Hepatic stellate cell (primary cell): ENCODE data around the gene PCDHGC4.

ENCODE experiments used
- DNase-seq: peaks from one replicate; pipeline ENCODE4 v3.0.0; 2011; ENCODE audit warnings: low spot score

Gene PCDHGC4

GRCh38 chr5:141512911-141513626 lies 28.2 kb downstream of the PCDHGC4 start:
- no peak for DNase-seq

DNA sequence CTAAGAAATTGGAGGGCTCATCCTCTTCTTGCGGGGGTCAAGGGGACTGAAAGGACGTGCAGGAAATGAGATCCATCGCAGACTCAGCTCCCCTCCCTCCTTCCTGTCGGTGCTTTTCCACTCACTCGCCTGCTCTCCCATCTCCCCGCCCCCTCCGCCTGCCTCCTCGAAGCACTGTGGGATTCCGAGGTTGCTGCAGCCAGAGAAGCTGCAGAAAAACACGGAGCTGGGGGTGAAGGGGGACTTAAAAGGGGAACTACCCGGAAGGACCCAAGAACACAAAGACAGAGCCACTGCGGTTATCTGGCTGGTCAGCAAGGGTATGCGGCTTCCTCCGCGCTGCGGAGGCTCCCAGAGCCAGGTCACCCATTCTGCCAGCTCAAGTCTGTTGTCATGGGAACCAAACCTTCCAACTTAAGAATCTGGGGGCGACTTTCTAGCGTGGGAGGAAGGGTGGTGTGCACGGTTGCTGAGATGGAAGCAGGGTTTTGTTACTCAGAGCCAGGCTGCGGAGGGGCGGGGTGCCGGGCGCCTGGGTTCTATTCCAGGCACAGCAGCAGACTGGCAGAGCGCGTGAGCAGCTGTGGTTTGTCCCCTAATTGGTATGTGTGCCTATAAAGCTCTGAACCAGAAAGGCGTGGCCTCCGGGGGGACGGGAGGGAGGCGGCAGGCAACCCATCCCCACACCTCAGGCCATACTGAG lies 28.9 kb downstream of the PCDHGC4 start:
- DNase-seq: peak; percentile 84

- no peak for DNase-seq
Observed at GRCh38 chr5:141514330-141515133, 29.7 kb downstream of the PCDHGC4 start.

DNA sequence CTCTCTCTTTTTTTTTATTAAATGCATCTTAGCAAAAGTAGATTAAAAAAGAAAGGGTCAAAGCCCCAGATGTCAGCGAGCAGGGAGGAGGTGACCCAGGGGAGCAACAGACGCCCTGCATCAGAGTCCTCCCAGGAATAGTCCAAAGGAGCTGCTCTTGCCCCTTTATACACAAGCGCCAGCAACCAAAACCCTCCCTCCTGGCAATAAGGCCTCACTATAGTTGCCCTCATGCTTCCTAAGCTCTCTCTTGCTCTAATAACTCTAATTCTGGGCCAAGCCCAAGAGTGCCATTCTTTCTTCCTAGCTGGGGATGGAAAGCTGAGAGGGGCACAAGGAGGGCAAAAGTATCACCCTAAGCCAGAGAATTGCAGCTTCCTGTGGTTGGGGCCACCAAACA lies 30.3 kb downstream of the PCDHGC4 start:
- no peak for DNase-seq

GRCh38 chr5:141515946-141516671 lies 31.3 kb downstream of the PCDHGC4 start:
- no peak for DNase-seq

- DNase-seq: no peak
Observed at GRCh38 chr5:141516672-141517025, 31.8 kb downstream of the PCDHGC4 start.

- DNase-seq: no peak
Observed at GRCh38 chr5:141517312-141517711, 32.5 kb downstream of the PCDHGC4 start.

GRCh38 chr5:141517880-141518617 lies 33.2 kb downstream of the PCDHGC4 start:
- DNase-seq: peak; percentile 70

DNA sequence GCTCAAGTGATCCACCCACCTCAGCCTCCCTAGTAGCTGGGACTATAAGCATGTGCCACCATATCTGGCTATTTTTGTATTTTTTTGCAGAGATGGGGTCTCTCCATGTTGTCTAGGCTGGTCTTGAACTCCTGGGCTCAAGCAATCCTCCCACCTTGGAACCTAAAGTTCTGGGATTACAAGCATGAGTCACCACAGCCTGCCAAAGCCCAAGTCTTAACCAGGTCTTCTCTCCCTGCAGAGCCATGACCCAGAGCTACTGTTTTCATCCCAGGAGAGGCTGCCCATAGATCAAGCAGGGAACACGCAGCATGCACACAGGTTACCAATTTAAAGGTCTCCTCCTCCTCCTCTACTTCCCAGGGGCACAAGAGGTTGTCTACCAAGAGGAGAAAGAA lies 33.8 kb downstream of the PCDHGC4 start:
- no peak for DNase-seq

- DNase-seq: no peak
Observed at GRCh38 chr5:141519605-141520565, 35.1 kb downstream of the PCDHGC4 start.

DNA sequence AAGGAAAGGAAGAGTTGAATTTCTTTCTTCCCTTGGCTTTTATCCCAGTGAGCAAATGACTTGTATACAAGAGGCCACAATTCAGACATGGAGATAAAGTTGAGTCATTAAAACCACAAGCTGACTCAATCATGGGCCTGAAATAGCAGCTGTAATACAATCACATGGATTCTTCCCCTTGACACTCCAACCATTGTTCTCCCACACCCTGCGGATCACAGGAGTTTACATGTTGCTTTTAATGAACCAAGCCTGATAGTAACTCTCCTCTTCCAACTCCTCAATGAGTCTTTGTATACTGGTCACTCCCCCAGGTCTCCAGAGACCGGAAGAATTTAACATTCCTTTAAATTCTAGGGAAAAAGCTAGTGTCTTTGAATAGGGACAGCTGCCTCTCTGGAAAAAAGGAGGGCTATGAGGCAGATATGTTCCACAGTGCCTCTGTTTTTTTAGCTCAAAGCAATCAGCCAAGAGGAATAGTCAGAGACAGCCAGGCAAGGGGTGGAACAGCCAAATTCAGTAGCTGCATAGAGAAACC lies 36.5 kb downstream of the PCDHGC4 start:
- DNase-seq: peak; percentile 80

DNA sequence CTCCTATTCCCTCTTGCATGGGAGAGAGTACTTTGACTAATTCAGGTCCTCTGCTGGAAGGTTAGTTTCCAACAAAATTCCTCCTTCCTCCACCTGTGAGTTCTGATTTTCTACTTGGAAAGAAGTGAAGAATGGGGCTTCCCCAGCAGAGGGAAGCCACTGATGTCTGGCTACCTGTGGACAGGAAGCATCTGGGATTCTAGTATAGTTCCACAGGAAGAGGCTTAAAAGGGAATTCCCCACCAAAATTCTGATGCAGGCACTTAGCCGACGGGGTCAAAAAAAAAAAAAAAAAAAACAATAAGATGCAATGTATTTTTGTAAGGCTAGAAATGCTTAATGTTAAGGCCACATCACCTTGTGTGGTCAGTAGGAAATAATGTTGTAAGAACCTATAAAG lies 37.5 kb downstream of the PCDHGC4 start:
- DNase-seq: no peak

DNA sequence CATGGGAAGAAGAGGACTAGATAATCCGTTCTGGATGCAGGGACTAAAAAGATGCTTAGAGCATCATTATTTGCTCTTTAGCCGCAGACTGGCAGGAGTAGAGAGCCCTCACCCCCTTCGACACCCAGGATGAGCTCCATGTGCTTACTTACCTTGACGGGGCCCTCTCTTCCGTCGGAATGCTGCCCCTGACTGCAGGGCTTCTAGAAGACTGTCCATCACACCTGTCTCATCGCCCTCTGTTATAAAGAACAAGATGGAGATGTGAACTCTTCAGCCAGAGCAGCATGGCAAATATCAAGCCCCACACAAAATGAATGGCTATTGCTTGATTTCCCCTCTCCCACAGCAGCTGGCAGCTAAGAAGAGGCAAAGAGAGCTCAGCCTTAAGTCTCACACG lies 39.2 kb downstream of the PCDHGC4 start:
- DNase-seq: no peak

DNA sequence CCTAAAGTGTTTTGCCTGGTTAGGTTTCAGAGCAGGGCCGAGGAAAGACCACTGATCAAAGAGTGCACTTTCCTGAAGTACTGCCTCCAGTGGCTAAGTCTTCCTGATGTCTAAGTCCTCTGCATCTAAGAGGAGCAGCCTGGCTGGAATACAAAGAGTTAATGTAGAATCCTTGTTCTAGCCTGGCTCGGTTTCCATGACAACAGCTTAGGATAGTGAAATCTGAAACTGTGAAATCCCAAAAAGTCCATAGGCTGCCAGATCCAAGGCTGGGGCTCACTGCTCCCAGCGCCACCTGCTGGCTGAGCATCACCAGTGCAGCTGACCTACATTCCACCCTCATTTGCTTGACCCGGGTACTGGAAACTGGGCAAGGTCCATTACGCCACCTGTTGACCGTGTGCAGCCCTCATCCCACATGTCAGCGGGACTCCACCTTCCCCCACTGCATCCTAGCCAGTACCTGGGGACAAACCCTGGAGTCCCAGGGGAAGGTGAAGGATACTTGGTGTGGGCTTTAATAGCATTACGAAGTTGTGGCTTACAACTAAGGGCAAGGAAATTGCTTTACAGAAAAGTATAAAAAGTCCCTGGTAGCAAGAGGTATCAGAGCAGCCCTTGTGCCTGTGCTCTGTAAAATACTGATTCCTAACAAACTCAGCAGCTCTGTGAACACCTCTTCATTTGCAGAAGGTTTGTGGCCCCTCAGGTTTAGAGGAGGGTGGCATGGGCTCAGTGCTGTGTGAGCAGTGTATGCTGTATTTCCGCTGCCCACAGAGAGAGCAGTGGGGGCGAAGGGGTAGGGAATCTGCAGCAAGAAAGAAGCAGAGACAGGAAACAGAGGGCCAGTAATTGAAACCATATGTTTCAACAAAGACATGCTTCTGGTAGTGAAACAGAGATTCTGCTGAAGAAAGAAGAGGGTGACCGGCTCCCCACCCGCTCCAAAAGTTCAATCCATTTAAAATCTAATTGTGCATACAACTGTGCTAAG lies 40.1 kb downstream of the PCDHGC4 start:
- peak; percentile 81 for DNase-seq

- no peak for DNase-seq
Observed at GRCh38 chr5:141525653-141526052, 40.8 kb downstream of the PCDHGC4 start.

GRCh38 chr5:141527426-141527825 lies 42.6 kb downstream of the PCDHGC4 start:
- DNase-seq: no peak

- no peak for DNase-seq
Observed at GRCh38 chr5:141528291-141528984, 43.6 kb downstream of the PCDHGC4 start.

- DNase-seq: no peak
Observed at GRCh38 chr5:141529002-141529401, 44.2 kb downstream of the PCDHGC4 start.
